HG03103 (cell line): Measurements from ENCODE around the gene HSPA1B.
"Not testable (repeated sequence)": the region's sequence is repeated elsewhere in the genome, so short reads cannot be mapped to it uniquely, and the experiment has no call there.

Experiments used
- ATAC-seq: cut with Tn5 transposase; IDR thresholded peaks from one replicate; pipeline ENCODE4 v1.9.1; 2021; ENCODE audit warnings: low read depth; ENCODE audit not compliant: unreplicated experiment

The HSPA1B gene

GRCh38 chr6:31823592-31824196 lies 3.8 kb upstream of the HSPA1B start:
- not testable (repeated sequence) for ATAC-seq

- ATAC-seq: no peak
Measured at GRCh38 chr6:31825553-31825952, 2.0 kb upstream of the HSPA1B start.

- ATAC-seq: no peak
Measured at GRCh38 chr6:31826793-31827285, 699 bp upstream of the HSPA1B start.

- no peak for ATAC-seq
Measured at GRCh38 chr6:31829633-31830283, 2.2 kb downstream of the HSPA1B start.

- ATAC-seq: no peak
Measured at GRCh38 chr6:31830886-31831335, 3.4 kb downstream of the HSPA1B start.

- no peak for ATAC-seq
Measured at GRCh38 chr6:31831350-31832215, 4.0 kb downstream of the HSPA1B start.

GRCh38 chr6:31834367-31835250 lies 7.1 kb downstream of the HSPA1B start:
- no peak for ATAC-seq

GRCh38 chr6:31836047-31836473 lies 8.5 kb downstream of the HSPA1B start:
- no peak for ATAC-seq

- ATAC-seq: no peak
Measured at GRCh38 chr6:31836474-31837368, 9.2 kb downstream of the HSPA1B start.

GRCh38 chr6:31837369-31838113 lies 10.0 kb downstream of the HSPA1B start:
- ATAC-seq: no peak

- not testable (repeated sequence) for ATAC-seq
Measured at GRCh38 chr6:31838114-31838553, 10.6 kb downstream of the HSPA1B start.

GRCh38 chr6:31838968-31839367 lies 11.4 kb downstream of the HSPA1B start:
- ATAC-seq: no peak

- ATAC-seq: not testable (repeated sequence)
Measured at GRCh38 chr6:31839779-31840126, 12.2 kb downstream of the HSPA1B start.

- no peak for ATAC-seq
Measured at GRCh38 chr6:31842053-31842452, 14.5 kb downstream of the HSPA1B start.

GRCh38 chr6:31844507-31844906 lies 17.0 kb downstream of the HSPA1B start:
- ATAC-seq: no peak

GRCh38 chr6:31847276-31847978 lies 19.9 kb downstream of the HSPA1B start:
- ATAC-seq: no peak

GRCh38 chr6:31850765-31851484 lies 23.4 kb downstream of the HSPA1B start:
- no peak for ATAC-seq
